ENCODE measurements around the gene CCDC178.

CCDC178 gene

DNA sequence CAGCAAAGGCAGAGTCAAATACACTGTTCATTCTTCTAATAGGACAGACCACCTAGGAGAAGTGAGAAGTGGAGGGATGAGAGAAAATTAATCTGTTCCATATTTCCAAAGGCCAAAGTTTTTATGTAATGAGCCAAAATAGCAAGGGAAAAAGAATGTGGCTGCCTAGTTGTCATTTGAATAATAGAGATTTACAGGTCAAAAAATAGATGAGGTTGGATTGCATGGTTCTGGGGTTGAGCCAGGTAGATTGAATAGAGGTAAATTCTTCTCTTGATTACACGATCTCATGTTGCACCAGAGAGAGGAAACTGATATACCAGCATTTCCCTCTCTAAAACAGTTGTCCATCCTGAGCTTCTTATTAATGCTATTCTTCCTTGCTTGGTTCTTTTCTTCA lies 325.8 kb downstream of the CCDC178 start:
- no peak for DNase-seq (ENCODE audit: extremely low spot score)
- ChIA-PET POLR2A (no interaction called here), CTCF (interaction anchor here (1.3 kb wide), 1 partner anchor 10 kb away, joined by 4 read pairs; no protein-coding TSS in a partner anchor)
- TF ChIP-seq, protein P1, sequence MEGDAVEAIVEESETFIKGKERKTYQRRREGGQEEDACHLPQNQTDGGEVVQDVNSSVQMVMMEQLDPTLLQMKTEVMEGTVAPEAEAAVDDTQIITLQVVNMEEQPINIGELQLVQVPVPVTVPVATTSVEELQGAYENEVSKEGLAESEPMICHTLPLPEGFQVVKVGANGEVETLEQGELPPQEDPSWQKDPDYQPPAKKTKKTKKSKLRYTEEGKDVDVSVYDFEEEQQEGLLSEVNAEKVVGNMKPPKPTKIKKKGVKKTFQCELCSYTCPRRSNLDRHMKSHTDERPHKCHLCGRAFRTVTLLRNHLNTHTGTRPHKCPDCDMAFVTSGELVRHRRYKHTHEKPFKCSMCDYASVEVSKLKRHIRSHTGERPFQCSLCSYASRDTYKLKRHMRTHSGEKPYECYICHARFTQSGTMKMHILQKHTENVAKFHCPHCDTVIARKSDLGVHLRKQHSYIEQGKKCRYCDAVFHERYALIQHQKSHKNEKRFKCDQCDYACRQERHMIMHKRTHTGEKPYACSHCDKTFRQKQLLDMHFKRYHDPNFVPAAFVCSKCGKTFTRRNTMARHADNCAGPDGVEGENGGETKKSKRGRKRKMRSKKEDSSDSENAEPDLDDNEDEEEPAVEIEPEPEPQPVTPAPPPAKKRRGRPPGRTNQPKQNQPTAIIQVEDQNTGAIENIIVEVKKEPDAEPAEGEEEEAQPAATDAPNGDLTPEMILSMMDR (IDR thresholded peaks at IDR 0.05; ENCODE audit: control extremely low read depth, extremely low read depth, low read depth, missing control alignments), result no peak

DNA sequence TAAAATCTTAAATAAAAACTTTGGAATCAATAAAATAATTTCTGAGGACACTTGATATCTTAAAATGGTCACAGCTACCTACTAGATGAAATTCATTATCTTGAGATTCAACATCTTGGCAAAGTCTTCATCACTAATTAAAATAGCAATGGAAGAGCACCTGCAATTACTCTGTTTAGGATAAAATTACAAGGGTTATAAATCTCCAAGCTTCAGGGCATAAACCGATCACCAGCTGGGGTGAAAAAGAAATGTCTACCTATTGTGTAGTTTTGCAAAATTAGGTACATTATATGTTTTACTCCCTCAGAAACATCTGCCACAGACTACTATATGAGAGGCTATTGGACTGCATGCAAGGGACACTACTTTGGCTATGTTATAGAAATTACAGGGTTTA lies 327.1 kb downstream of the CCDC178 start:
- no peak for DNase-seq (ENCODE audit: extremely low spot score)
- TF ChIP-seq, protein P1 (IDR thresholded peaks at IDR 0.05; ENCODE audit: control extremely low read depth, extremely low read depth, low read depth, missing control alignments), result no peak
- ChIA-PET CTCF (no interaction called here), POLR2A (no interaction called here)

DNA sequence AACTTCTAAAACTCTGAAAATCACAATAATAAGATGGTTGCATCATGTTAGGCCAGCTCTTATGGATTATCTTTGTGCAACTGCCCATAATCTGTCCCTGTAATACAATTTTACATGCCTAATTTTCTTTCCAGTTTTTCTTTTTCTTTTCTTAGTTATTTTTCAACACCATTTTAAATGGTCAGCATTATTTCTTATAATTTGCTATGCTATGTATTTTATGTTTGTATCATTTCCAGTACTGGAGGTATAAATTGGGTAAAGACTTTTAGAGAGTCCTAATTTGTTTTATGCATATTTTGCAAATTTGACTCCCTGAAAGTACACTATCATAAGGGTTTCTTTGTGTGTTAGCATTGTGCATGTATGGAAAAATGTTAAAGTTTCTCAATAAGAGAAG lies 333.0 kb downstream of the CCDC178 start:
- ChIA-PET CTCF (no interaction called here), POLR2A (no interaction called here)
- TF ChIP-seq, protein P1 (IDR thresholded peaks at IDR 0.05; ENCODE audit: control extremely low read depth, extremely low read depth, low read depth, missing control alignments), result no peak
- no peak for DNase-seq (ENCODE audit: extremely low spot score)

DNA sequence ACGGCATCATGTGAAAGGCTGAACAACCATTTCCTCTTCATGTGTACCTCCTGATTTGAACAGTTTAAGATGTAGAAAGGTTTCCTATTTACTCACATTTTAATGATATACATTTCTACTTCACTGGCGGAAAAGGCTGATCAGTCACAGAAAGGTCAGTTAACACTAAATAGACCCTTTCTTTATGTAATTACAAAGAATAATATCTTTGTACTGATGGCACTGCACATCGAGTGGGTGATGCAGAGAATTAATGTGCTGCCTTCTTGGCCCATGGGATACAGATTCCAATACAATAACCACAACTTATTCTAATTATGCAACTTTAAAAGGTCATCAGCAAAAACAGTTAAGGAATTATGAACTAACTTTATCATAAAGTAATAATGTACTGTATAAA lies 339.2 kb downstream of the CCDC178 start:
- ChIA-PET POLR2A (no interaction called here), CTCF (no interaction called here)
- DNase-seq (ENCODE audit: extremely low spot score), result no peak
- TF ChIP-seq, protein P1 (IDR thresholded peaks at IDR 0.05; ENCODE audit: control extremely low read depth, extremely low read depth, low read depth, missing control alignments), result no peak

DNA sequence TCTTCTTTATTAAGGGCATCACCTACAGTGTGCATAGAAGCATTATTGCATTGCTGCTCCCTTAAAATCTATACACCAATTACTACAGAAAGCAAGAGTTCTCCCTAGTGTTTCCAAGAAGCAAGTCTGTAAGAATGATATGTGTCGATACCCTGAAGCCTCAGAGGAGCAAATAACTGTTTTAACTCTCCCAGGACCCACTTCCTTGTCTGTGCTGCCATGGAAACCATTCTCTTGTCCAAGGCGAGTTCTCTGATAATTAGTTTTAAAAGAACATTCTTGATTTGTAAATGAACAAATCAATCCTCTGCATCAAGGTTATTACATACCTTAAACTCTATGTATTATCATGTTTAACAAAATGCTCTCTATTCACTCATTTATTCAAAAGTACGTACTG lies 340.9 kb downstream of the CCDC178 start:
- ChIA-PET CTCF (no interaction called here), POLR2A (no interaction called here)
- DNase-seq (ENCODE audit: extremely low spot score), result no peak
- TF ChIP-seq, protein P1 (IDR thresholded peaks at IDR 0.05; ENCODE audit: control extremely low read depth, extremely low read depth, low read depth, missing control alignments), result no peak

DNA sequence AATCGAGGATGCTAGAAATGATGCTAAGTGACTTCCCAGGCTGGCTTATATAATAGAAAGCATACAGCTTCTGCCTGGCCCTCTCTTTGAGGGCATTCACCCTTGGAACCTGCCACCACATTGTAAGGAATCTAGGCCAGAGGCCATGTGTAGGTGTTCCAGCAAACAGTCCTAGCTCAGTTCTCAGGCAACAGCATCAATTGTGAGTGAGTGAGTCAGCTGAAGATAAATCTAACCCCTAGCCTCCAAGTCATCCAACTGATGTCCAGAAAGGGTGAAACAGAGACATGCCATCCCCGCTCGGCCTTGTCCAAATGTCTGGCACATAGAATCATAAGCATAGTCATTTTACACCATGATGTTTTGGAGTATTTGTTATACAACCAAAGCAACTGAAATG lies 343.4 kb downstream of the CCDC178 start:
- DNase-seq (ENCODE audit: extremely low spot score), result no peak

More for the DNA sequence above, 343.4 kb downstream of the CCDC178 start:
- CTCF ChIA-PET, result interaction anchor here (0.7 kb wide), 1 partner anchor 27 kb away, joined by 3 read pairs; no protein-coding TSS in a partner anchor
- POLR2A ChIA-PET, result no interaction called here
- TF ChIP-seq, protein P1 (IDR thresholded peaks at IDR 0.05; ENCODE audit: control extremely low read depth, extremely low read depth, low read depth, missing control alignments), result no peak

Data from GM10248 (cell line).